Thyroid gland (tissue), 4 donors: ENCODE measurements around the gene HIKESHI. TPM values are rescaled to one million over a fixed set of nuclear protein-coding genes. Genes with fewer than 3 reads are reported as not detected.

ENCODE experiments used
- DNase-seq, 2 donors: peaks; one replicate each; pipeline ENCODE4 v3.0.0-alpha.2; 2019
- H3K27ac ChIP-seq, 3 donors: fragments of 200-600 bp; sonication (generic); 1 replicate in 2 of 3; 2 replicates in 1 of 3; pipeline ENCODE4 v1.5.1; 2016 to 2019; ENCODE audit warnings: mild to moderate bottlenecking in 1 of 3, moderate library complexity in 1 of 3
- H3K27me3 ChIP-seq: fragments of 200-600 bp; sonication (generic); one replicate; pipeline ENCODE4 v1.5.1; 2019
- H3K36me3 ChIP-seq, 2 donors: fragments of 200-600 bp; sonication (generic); one replicate each; pipeline ENCODE4 v1.5.1; 2016 to 2019
- H3K4me1 ChIP-seq, 2 donors: fragments of 200-600 bp; sonication (generic); one replicate each; pipeline ENCODE4 v1.5.1; 2017 to 2019
- H3K4me3 ChIP-seq, 3 donors: fragments of 200-600 bp; sonication (generic); replicated peaks in 1 of 3; 1 replicate in 2 of 3; 2 replicates in 1 of 3; pipeline ENCODE4 v1.5.1; 2016; ENCODE audit warnings: mild to moderate bottlenecking in 1 of 3
- H3K9me3 ChIP-seq: fragments of 200-600 bp; sonication (generic); one replicate; pipeline ENCODE4 v1.5.1; 2017
- POLR2A ChIP-seq, 2 donors: fragments of 450-650 bp; IDR thresholded peaks; one replicate each; pipeline ENCODE4 v1.6.1; 2017; ENCODE audit warnings: antibody characterized with exemption in 2 of 2, mild to moderate bottlenecking in 2 of 2, moderate library complexity in 1 of 2
- WGBS, 2 donors: methylation state at CpG; one replicate each; pipeline ENCODE4 v1.1.5; 2017; 5-methylcytosine and 5-hydroxymethylcytosine counted together
- intact Hi-C: fragments of 100-400 bp; cut with DNase I; formaldehyde crosslinking; loops from one replicate; pipeline ENCODE4 v1.15.1; 2023
- total RNA-seq, 4 donors: library from RNA; depleted of rRNA; stranded (reverse); fragments of >200 nt; gene quantifications; one replicate each; pipeline ENCODE4 v1.2.3, GENCODE V29; 2016
- TF ChIP-seq, protein P1 (sequence below), 6 experiments: fragments of 200-600 bp in 3 of 6; fragments of 450-650 bp in 3 of 6; sonication (generic) in 3 of 6; IDR thresholded peaks; one replicate each; pipeline ENCODE4 v1.5.1; 2016 to 2019; ENCODE audit warnings: antibody characterized with exemption in 6 of 6, mild to moderate bottlenecking in 2 of 6, inconsistent platforms in 1 of 6, moderate library complexity in 1 of 6

HIKESHI gene
- total RNA-seq, 4 donors from 2014 or later: 32.9 to 53.6 (median 36.9) TPM

DNA sequence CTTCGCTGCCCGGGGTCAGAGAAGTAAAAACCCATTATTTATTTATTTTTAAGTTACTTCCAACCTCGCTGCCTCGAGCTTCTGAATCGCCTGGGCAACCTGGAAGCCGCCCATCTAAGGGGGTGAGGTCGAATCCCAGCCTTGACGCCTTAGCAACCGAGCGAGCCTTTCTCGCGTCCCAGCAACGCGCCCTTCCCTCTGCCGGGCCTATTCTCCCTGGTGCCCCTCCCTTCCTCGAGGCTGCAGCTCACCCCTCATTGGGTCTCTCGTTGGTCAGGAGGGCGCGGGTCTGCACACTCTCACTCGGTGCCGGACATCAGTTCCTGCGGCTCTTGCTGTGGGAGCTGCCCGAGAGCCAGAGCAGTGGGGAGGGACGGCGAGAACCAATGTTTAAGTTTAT is 72.5 kb downstream of the HIKESHI start, which contains the start of gene CCDC81:
CCDC81 (plus strand) TSS at position 302 of the 400 bp plus-strand sequence. CDS start 277 bp downstream, outside the sequence.
- intact Hi-C loops: no loop called here
- Histone ChIP-seq H3K27ac (no peak within 1 kb of the TSS), H3K27me3 (no peaks in the 10 kb centered on the region), H3K4me1 (no peaks in the 10 kb centered on the region), H3K9me3 (no peaks in the 10 kb centered on the region), H3K4me3 (peak within 1 kb of the TSS in 1 of 3 donors; percentile 19), H3K36me3 (no peaks in the 10 kb centered on the region)
- WGBS, 2 donors: 8 to 9% methylated on average over 25 of the region's 25 CpGs
- peak; percentile 20 to 42 for DNase-seq
- no peak for TF ChIP-seq POLR2A (IDR thresholded peaks at IDR 0.05)
- TF ChIP-seq, protein P1, sequence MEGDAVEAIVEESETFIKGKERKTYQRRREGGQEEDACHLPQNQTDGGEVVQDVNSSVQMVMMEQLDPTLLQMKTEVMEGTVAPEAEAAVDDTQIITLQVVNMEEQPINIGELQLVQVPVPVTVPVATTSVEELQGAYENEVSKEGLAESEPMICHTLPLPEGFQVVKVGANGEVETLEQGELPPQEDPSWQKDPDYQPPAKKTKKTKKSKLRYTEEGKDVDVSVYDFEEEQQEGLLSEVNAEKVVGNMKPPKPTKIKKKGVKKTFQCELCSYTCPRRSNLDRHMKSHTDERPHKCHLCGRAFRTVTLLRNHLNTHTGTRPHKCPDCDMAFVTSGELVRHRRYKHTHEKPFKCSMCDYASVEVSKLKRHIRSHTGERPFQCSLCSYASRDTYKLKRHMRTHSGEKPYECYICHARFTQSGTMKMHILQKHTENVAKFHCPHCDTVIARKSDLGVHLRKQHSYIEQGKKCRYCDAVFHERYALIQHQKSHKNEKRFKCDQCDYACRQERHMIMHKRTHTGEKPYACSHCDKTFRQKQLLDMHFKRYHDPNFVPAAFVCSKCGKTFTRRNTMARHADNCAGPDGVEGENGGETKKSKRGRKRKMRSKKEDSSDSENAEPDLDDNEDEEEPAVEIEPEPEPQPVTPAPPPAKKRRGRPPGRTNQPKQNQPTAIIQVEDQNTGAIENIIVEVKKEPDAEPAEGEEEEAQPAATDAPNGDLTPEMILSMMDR (IDR thresholded peaks at IDR 0.05): no peak

DNA sequence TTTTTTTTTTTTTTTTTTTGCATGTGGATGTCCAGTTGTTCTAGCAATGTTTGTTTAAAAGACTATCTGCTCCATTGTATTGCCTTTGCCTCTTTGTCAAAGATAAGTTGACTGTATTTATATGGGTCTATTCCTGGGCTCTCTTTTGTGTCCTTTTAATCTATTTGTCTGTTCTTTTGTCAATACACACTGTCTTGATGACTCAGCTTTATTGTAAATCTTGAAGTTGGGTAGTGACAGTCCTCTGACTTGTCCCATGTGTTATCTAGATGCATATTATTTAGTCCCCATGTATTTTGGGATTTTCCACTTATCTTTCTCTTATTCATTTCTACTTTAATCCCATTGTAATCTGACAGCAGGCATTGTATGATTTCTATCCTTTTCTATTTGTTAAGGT is 75.9 kb downstream of the HIKESHI start:
- intact Hi-C loops: no loop called here
- H3K4me3 ChIP-seq: no peak overlapping the region
- H3K4me1 ChIP-seq: no peaks in the 10 kb centered on the region
- H3K27me3 ChIP-seq: no peaks in the 10 kb centered on the region
- no peaks in the 10 kb centered on the region for H3K36me3 ChIP-seq
- DNase-seq: no peak
- TF ChIP-seq POLR2A (IDR thresholded peaks at IDR 0.05): no peak
- H3K27ac ChIP-seq: no peak overlapping the region
- H3K9me3 ChIP-seq: no peaks in the 10 kb centered on the region

DNA sequence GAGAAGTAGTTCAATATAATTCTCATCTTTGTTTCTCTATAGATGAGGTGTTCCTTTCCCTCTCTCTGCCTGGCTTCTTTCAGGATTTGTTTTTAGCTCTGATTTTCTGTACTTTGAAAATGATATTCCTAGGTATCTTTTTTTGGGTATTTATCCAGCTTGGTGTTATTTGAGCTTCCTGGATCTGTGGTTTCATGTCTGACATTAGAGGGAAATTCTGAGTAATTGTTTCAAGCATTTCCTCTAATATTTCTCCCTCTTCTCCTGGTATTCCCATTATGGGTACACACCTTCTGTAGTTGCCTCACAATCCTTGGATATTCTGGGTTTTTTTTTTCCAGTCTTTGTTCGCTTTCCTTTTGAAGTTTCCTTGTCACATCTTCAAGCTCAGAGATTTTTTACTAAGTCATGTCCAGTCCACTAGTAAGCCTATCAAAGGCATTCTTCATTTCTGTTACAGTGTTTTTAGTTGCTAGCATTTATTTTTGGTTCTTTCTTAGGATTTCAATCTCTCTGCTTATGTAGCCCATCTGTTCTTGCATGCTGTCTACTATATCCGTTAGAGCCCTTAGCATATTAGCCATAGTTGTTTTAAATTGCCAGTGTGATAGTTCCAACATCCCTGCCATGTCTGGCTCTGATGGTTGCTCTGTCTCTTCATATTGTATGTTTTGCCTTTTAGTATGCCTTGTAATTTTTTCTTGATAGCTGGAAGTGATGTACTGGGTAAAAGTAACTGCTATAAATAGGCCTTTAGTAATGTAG is 78.4 kb downstream of the HIKESHI start:
- H3K9me3 ChIP-seq: no peaks in the 10 kb centered on the region
- DNase-seq: no peak
- intact Hi-C loops: no loop called here
- 95 to 96% methylated on average over 2 of the region's 2 CpGs for WGBS, 2 donors
- no peak overlapping the region for H3K27ac ChIP-seq
- H3K4me1 ChIP-seq: no peaks in the 10 kb centered on the region
- no peaks in the 10 kb centered on the region for H3K27me3 ChIP-seq
- no peak for TF ChIP-seq POLR2A (IDR thresholded peaks at IDR 0.05)
- TF ChIP-seq, protein P1 (IDR thresholded peaks at IDR 0.05): no peak
- H3K36me3 ChIP-seq: no peaks in the 10 kb centered on the region
- H3K4me3 ChIP-seq: no peak overlapping the region

DNA sequence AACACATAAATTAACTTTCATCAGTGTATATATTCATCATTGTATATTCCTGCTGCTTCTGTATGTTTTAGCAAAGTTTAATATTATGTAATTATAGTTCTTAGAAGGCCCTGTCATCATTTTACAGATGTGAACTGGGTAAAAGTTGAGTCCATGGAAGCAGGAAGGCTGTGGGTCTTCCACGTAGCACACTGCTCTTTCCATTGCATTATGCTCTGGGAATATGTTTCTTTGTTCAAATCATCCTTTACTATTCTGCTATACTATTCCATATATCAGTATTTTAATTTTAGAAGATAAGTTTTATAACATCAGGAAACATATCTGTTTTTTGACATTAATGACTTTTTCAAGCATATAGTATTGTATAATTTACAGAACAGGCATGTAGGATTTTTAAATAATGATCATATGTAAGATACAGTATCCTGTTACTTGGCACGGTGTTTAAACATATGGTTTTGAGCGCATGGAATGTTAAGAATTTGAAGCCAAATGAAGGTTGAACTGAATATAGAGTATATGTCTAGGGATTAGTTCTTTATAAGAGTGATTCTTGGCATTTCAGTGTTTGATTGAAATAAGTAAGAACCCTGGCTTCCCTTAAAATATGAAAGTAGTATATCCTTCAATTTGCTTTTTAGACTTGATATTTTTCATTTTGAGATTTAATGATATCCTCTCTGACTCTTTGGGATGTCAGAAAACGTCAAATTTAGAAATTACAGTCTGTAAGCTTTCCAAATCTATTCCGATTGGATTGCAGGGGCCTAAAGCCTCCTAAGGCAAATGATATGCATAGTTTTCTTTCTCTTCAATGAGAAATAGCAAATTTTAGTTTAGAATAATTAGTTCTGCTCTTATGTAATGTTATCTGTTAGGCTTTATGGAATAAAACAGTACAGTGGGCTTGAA is 81.3 kb downstream of the HIKESHI start:
- H3K9me3 ChIP-seq: no peaks in the 10 kb centered on the region
- no peak overlapping the region for H3K4me3 ChIP-seq
- no peaks in the 10 kb centered on the region for H3K4me1 ChIP-seq
- intact Hi-C loops: no loop called here
- 79 to 83% methylated on average over 5 of the region's 5 CpGs for WGBS, 2 donors
- TF ChIP-seq, protein P1 (IDR thresholded peaks at IDR 0.05): no peak
- TF ChIP-seq POLR2A (IDR thresholded peaks at IDR 0.05): no peak
- H3K27me3 ChIP-seq: no peaks in the 10 kb centered on the region
- H3K27ac ChIP-seq: no peak overlapping the region
- H3K36me3 ChIP-seq: no peaks in the 10 kb centered on the region
- no peak for DNase-seq

DNA sequence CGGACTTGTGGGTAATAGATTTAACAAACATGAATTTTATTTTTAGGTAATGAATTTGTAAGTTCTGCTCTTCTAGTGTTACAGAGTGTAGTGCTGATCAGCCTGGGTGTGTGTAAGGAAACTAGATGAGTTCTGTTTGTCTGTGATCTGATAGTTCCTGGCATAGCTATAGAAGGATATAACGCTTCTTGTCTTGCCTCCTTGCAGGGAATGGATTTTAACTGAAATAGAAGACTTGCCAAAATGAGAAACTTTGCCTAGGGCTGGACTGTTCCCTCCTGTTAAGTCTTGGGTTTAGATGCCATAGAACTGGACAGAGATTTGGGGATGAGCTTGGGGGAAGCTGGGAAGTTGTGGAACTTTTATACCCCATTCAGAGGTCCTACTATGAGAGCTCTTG is 84.2 kb downstream of the HIKESHI start:
- WGBS, 2 donors: 96% methylated on average over 2 of the region's 2 CpGs
- intact Hi-C loops: no loop called here
- TF ChIP-seq, protein P1 (IDR thresholded peaks at IDR 0.05): no peak
- TF ChIP-seq POLR2A (IDR thresholded peaks at IDR 0.05): no peak
- Histone ChIP-seq H3K4me3 (no peak overlapping the region), H3K36me3 (no peaks in the 10 kb centered on the region), H3K27me3 (no peaks in the 10 kb centered on the region), H3K27ac (no peak overlapping the region), H3K4me1 (no peaks in the 10 kb centered on the region), H3K9me3 (no peaks in the 10 kb centered on the region)
- DNase-seq: no peak
